IPS-20b (cell line): ENCODE measurements around the gene TAMALIN.

ENCODE experiments used
- H3K27ac ChIP-seq: one replicate; pipeline ENCODE4 v1.5.1; 2013; ENCODE audit warnings: low read length
- H3K27me3 ChIP-seq: 2 replicates; pipeline ENCODE4 v1.6.1; 2013; ENCODE audit warnings: mild to moderate bottlenecking, low read length, inconsistent platforms; ENCODE audit not compliant: insufficient read depth
- H3K36me3 ChIP-seq: 2 replicates; pipeline ENCODE4 v1.6.1; 2013; ENCODE audit warnings: low read depth, mild to moderate bottlenecking, inconsistent platforms, low read length, moderate library complexity; ENCODE audit not compliant: insufficient read depth
- H3K4me1 ChIP-seq: 2 replicates; pipeline ENCODE4 v1.6.1; 2013; ENCODE audit warnings: mild to moderate bottlenecking, control low read depth, inconsistent platforms, low read length, moderate library complexity; ENCODE audit not compliant: insufficient read depth
- H3K4me3 ChIP-seq: 2 replicates; pipeline ENCODE4 v1.5.1; 2013; ENCODE audit warnings: mild to moderate bottlenecking, low read length, inconsistent platforms
- H3K9ac ChIP-seq: 2 replicates; pipeline ENCODE4 v1.6.1; 2013; ENCODE audit warnings: low read depth, mild to moderate bottlenecking, inconsistent platforms, low read length, moderate library complexity
- H3K9me3 ChIP-seq: 2 replicates; pipeline ENCODE4 v1.6.1; 2013; ENCODE audit warnings: mild to moderate bottlenecking, low read depth, low read length, inconsistent platforms; ENCODE audit not compliant: insufficient read depth

Gene TAMALIN

DNA sequence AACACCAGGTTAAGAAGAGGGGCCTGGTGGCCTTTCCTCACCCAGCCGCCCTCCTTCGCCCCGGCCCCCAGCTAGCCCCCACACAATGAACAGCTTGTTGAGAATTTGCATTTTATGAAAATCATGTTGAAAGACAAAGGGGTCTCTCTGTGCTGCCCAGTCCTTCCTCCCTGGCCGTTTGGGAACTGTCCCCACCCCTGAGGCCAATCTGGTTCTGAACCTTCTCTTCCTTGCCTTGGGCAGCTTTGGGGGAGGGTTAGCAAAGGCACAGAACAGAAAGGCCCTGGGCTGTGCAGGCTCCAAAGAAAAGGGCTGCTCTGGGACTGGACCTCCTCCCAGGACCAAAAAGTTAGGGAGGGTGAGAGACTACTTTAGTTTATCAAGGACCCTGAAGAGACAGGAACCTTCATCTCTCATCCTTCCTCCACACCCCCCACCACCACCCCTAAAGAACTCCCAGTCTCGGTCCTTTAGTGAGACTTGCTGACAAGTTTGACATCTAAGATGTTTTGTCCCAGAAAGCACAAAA lies 1.3 kb downstream of the TAMALIN start:
- Histone ChIP-seq H3K27ac (no peak overlapping the region), H3K9ac (no peak overlapping the region), H3K4me3 (peak overlapping the region; percentile 61; the same call in 1 of the 2 replicates), H3K27me3 (peaks cover 62% of the 10 kb centered on the region), H3K36me3 (no peaks in the 10 kb centered on the region), H3K4me1 (peaks cover 10% of the 10 kb centered on the region), H3K9me3 (no peaks in the 10 kb centered on the region)

DNA sequence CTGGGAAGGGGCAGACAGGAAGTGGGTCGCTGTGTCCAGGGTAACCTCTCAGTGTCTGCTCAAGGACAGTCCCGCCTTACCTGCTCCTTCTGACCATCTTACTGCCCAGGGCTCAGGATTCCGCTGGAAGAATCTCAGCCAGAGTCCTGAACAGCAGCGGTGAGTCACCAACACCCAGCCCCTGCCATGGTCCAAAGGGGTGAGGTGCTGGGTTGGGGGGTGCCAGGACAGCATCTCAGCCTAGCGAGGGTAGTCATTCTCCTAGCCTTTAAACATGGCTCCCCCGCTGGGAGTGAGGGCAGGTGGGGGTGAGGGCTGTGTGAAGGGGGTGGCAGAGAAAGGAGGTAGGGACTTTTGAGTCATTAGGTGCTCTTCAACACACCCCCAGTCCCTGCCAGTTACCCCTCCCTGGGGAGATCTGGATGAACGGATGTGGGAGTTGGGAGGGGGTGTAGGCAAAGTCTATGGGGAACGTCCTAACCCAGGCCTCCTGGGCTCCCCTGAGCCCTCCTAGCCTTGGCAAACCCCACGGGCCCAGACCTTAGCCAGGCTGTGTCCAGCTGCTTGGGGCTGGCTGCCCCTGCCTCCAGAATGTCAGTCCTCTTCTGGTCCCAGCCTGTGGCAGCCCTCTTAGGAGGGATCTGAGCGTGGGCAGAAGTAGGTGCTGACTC lies 2.5 kb downstream of the TAMALIN start:
- peaks cover 14% of the 10 kb centered on the region for H3K4me1 ChIP-seq
- peaks cover 73% of the 10 kb centered on the region for H3K27me3 ChIP-seq
- no peak overlapping the region for H3K27ac ChIP-seq
- no peaks in the 10 kb centered on the region for H3K36me3 ChIP-seq
- H3K9ac ChIP-seq: no peak overlapping the region
- no peaks in the 10 kb centered on the region for H3K9me3 ChIP-seq
- H3K4me3 ChIP-seq: no peak overlapping the region

DNA sequence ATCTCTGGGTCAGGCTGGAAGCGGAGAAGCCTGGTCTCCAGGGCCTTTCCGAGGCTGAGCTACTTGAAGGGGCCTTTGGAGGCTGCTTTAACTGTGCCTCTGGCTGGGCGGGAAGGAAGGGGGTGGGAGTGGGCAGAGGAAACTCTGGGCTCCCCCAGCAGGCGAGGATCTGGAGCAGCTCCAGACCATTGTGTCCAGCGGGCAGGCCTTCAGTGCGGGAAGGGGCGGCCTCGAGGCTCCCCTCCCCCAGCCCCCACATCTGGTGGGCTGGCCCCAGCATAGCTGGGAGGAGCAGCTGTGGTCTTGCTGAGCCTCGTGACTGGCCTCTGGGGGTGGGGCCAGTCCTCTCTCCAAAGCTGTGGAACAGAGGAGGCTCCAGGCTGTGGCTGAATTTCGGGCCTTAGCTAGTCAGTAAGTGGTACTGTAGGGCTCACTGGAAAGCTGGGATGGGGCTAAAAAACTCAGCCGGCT lies 3.4 kb downstream of the TAMALIN start:
- Histone ChIP-seq H3K27ac (no peak overlapping the region), H3K36me3 (no peaks in the 10 kb centered on the region), H3K9me3 (no peaks in the 10 kb centered on the region), H3K4me1 (peaks cover 15% of the 10 kb centered on the region), H3K27me3 (peaks cover 70% of the 10 kb centered on the region), H3K9ac (peak overlapping the region; percentile 49; the same call in 1 of the 2 replicates), H3K4me3 (peak overlapping the region; percentile 30; the same call in 1 of the 2 replicates)

DNA sequence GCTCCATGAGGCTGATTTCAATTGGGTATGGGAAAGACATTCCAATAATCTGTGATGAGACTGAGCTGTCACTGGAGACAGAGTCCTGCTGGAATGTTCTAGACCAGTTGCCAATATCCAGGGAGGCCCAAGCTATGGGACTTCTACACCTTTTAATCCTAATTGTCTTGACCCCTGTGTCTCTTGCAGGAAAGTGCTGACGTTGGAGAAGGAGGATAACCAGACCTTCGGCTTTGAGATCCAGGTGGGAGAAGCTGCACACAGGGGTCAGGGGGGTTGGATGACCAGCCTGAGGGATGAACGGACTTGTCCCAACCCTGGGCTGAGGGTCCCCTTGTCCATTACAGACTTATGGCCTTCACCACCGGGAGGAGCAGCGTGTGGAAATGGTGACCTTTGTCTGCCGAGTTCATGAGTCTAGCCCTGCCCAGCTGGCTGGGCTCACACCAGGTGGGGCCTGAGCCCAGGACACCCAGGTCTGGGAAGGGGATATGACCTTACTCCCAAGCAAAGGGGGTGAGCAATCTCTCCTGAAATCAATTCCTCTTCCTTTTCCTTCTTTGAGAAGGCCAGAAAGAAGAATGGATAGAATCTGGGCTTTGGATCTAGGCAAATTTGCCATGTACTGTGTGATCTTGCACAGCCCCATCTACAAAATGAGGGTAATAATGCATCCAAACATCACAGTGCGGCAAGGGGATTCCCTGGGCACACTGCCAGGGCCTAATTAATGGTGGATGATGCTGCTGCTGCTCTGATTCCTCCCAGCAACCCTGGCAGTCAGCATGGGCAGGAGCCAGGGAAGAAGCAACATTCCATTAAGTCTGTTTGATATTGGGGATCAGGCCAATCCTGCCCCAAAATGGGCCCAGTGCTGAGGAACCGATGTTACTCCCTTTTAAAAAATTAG lies 4.2 kb downstream of the TAMALIN start:
- Histone ChIP-seq H3K27me3 (peaks cover 70% of the 10 kb centered on the region), H3K4me3 (peak overlapping the region; percentile 30; the same call in 1 of the 2 replicates), H3K4me1 (peaks cover 15% of the 10 kb centered on the region), H3K9me3 (no peaks in the 10 kb centered on the region), H3K36me3 (no peaks in the 10 kb centered on the region), H3K9ac (peak overlapping the region; percentile 49; the same call in 1 of the 2 replicates), H3K27ac (no peak overlapping the region)

DNA sequence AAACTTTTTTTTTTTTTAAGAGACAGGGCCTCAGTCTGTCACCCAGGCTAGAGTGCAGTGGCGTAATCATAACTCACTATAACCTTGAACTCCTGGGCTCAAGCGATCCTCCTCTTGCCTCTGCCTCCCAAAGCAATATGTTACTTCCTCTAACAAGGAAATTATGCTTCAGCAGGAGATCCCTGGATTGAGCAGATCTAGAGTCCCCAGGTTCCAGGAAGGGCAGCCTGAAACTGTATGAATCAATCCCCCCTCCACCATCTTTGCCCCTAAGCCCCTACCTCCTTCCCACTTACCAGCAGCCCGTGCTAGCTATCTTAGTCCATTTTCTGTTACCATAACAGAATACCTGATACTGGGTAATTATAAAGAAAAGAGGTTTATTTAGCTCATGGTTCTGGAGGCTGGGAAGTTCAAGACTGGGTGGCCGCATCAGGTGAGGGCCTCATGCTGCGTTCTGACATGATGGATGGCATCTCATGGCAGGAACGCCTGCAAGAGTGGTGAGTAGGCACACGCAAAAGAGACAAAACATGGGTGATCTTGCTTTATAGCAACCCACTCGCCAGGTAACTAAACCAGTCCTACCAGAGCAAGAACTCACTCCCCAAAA lies 5.0 kb downstream of the TAMALIN start:
- Histone ChIP-seq H3K36me3 (no peaks in the 10 kb centered on the region), H3K4me1 (peaks cover 15% of the 10 kb centered on the region), H3K27me3 (peaks cover 69% of the 10 kb centered on the region), H3K9ac (no peak overlapping the region), H3K4me3 (no peak overlapping the region), H3K9me3 (no peaks in the 10 kb centered on the region), H3K27ac (no peak overlapping the region)

DNA sequence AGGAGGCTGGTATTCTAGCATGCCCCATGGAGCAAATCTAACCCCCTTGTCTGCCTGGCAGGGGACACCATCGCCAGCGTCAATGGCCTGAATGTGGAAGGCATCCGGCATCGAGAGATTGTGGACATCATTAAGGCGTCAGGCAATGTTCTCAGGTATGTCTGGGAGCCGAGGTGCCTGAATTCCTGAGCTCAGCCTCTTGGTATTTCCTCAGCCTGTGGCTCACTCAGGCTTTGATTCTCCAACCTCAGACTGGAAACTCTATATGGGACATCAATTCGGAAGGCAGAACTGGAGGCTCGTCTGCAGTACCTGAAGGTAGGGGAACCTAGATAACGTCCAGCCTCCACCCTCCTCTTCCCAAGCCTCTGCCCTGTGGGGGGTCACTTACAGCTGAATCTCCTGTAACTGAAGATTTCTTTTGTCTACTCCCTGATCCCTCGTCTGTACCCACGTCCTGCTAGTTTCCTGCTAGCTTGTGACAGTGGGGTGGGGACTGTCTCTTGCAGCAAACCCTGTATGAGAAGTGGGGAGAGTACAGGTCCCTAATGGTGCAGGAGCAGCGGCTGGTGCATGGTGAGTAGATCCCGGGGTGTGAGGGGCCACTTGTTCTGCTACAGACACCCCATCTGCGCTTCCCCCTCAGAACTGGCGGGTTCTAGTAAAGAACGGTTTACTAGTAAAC lies 7.0 kb downstream of the TAMALIN start:
- Histone ChIP-seq H3K4me1 (peaks cover 15% of the 10 kb centered on the region), H3K27me3 (peaks cover 57% of the 10 kb centered on the region), H3K9me3 (no peaks in the 10 kb centered on the region), H3K27ac (no peak overlapping the region), H3K9ac (no peak overlapping the region), H3K4me3 (0 out of 2 replicates have a peak overlapping the region, but pooled peaks have one; percentile 40), H3K36me3 (no peaks in the 10 kb centered on the region)

DNA sequence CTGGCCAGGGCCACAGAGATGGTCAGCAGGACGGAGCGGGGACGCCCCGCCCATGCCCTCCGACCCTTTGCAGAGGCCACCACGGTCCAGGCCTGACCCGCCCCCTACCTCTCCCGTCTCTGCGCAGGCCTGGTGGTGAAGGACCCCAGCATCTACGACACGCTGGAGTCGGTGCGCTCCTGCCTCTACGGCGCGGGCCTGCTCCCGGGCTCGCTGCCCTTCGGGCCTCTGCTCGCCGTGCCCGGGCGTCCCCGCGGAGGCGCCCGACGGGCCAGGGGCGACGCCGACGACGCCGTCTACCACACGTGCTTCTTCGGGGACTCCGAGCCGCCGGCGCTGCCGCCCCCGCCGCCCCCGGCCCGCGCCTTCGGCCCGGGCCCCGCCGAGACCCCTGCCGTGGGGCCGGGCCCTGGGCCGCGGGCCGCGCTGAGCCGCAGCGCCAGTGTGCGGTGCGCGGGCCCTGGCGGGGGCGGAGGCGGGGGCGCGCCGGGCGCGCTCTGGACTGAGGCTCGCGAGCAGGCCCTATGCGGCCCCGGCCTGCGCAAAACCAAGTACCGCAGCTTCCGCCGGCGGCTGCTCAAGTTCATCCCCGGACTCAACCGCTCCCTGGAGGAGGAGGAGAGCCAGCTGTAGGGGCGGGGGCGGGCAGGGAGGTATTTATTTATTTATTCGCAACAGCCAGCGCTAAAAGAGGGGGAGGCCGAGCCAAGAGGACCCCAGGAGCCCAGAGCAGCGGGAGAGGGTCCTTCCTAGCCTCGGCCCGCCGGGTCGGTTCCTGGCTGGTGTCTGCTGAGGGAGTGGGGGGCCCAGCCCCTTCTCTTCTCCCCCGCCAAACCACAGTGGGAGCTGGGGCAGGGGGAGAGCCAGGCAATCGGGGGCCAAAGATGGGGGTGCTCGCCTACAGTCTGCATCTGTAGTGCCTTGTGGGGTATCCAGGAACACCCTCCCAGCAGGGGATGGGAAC lies 8.1 kb downstream of the TAMALIN start:
- Histone ChIP-seq H3K27ac (no peak overlapping the region), H3K4me1 (peaks cover 12% of the 10 kb centered on the region), H3K9ac (no peak overlapping the region), H3K4me3 (peak overlapping the region; percentile 40; the same call in 1 of the 2 replicates), H3K36me3 (no peaks in the 10 kb centered on the region), H3K9me3 (no peaks in the 10 kb centered on the region), H3K27me3 (peaks cover 49% of the 10 kb centered on the region)

DNA sequence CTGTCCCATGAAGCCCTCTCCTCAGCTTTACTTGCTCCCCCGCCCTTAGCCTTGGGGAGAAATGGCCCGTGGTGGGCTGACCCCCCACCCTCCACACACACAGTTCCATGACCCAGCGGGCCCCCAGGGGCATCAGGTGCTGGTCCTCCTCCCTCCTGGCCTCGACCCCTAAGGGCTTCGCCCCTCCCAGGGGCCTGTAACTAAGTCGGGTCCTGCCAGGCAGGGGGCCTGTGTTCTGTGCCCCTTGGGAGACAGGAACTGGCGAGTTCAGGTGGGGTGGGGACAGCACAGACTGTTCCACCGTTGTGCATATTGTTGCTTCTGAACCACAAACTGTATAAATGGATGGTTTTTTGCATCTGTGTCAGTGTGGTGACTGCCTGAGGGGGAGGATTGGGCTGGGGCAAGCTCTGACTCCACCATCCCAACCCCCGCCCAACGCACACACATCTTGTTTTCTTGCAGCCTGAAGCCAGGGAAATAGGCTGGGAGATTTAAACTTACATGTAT lies 8.8 kb downstream of the TAMALIN start:
- peaks cover 7% of the 10 kb centered on the region for H3K4me1 ChIP-seq
- no peak overlapping the region for H3K4me3 ChIP-seq
- no peaks in the 10 kb centered on the region for H3K36me3 ChIP-seq
- no peak overlapping the region for H3K9ac ChIP-seq
- H3K27ac ChIP-seq: no peak overlapping the region
- H3K9me3 ChIP-seq: no peaks in the 10 kb centered on the region
- H3K27me3 ChIP-seq: peaks cover 55% of the 10 kb centered on the region

DNA sequence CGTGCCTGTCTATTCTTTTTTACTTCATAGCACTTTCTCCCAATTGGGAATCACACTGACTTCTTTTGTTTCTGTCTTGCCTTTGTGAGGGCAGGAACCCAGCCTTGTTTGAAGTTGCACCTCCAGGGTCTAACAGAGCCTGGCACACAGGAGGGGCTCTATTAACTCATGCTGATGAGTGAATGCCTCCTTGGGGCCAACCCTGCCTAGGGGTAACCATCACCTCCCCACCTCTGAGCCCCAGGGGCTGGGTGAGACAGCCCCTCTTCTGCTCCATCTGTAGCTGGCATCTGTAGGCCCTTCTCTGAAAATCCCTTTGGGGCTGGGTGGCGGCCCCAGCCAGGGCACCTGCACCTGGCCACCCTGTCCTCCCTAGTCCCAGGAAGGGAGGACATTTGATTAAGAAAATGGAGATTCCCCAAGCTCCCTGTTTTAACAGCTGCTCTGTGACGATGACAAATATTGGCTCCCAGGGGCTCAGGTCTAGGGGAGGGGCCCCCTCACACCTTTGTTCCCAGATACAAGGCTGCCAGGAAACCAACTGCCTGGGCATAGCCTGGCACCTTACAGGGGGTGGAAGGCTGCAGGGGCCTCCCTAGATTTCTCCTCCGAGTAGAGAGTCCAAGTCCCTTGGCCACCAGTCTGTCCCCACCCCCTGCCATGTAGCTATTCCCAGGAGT lies 11.8 kb downstream of the TAMALIN start:
- peaks cover 5% of the 10 kb centered on the region; the same call in 1 of the 2 replicates for H3K4me1 ChIP-seq
- no peaks in the 10 kb centered on the region for H3K36me3 ChIP-seq
- no peak overlapping the region for H3K4me3 ChIP-seq
- no peaks in the 10 kb centered on the region for H3K9me3 ChIP-seq
- no peak overlapping the region for H3K27ac ChIP-seq
- H3K27me3 ChIP-seq: peaks cover 73% of the 10 kb centered on the region
- no peak overlapping the region for H3K9ac ChIP-seq
